GM12801 (cell line): Measurements from ENCODE around the gene SPDL1.

Experiments used
- TF ChIP-seq, protein P1 (sequence below): IDR thresholded peaks from one replicate; pipeline ENCODE4 v1.5.1; 2011; ENCODE audit warnings: control low read depth; ENCODE audit not compliant: insufficient read length; ENCODE audit errors: extremely low read depth

SPDL1 gene

DNA sequence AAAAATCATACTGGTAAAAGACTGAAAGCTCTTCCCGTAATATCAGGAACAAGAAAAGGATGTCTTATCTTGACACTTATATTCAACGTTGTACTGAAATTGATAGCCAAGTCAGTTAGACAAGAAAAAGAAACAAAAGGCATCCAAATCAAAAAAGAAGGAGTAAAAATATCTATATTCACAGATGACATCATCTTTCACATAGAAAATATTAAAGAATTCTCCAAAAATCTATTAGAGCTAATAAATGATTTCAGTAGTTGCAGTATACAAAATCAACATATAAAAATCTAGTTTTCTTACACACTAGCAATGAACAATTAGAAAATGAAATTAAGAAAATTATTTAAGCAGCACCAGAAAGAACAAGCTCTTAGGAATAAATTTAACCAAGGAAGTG is 24.3 kb downstream of the SPDL1 start:
- TF ChIP-seq, protein P1, sequence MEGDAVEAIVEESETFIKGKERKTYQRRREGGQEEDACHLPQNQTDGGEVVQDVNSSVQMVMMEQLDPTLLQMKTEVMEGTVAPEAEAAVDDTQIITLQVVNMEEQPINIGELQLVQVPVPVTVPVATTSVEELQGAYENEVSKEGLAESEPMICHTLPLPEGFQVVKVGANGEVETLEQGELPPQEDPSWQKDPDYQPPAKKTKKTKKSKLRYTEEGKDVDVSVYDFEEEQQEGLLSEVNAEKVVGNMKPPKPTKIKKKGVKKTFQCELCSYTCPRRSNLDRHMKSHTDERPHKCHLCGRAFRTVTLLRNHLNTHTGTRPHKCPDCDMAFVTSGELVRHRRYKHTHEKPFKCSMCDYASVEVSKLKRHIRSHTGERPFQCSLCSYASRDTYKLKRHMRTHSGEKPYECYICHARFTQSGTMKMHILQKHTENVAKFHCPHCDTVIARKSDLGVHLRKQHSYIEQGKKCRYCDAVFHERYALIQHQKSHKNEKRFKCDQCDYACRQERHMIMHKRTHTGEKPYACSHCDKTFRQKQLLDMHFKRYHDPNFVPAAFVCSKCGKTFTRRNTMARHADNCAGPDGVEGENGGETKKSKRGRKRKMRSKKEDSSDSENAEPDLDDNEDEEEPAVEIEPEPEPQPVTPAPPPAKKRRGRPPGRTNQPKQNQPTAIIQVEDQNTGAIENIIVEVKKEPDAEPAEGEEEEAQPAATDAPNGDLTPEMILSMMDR = no peak

DNA sequence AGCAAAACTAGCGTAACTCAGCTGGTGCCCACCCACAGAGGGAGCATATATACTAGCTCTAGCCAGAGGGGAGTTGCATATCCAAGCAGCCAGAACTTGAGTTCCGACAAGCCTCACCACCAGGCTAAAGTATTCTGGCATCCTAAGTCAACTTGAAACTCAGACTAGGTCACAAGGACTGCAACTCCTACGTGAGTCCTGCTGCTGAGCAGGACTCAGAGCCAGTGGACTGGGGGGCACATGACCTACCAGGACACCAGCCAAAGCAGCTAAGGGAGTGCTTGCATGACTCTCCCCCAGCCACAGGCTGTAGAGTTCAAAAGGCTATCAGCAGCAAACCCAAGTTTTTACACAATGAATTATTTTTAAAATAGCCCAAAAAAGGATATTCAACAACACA is 26.1 kb downstream of the SPDL1 start:
- TF ChIP-seq, protein P1 = no peak

DNA sequence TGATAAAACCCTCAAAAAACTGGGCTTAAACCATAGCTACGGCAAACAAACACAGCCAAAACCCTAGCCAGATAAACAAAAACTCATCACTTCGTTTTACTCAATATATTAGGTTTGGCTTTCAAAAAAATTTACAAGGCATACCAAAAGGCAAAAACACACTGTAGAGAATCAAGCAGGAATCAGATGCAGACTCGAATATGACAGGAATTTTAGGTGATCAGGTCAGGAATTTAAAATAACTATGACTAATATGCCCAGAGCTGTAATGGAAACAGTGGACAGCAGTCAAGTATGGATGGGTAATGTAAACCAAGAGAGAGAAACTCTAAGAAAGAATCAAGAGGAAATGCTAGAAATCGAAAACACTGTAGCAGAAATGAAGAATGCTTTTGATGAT is 27.0 kb downstream of the SPDL1 start:
- TF ChIP-seq, protein P1 = no peak

DNA sequence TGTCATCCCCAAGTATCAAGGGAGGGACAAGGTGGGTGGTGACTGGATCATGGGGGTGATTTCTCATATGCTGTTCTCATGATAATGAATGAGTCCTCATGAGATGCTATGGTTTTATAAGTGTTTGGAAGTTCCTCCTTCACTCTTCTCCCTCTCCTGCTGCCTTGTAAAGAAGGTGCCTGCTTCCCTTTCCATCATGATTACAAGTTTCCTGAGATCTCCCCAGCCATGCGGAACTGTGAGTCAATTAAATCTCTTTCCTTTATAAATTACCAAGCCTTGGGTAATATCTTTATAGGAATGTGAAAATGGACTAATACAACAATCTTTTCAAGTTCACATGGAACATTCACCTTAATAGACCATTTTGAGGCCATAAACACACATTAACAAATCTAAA is 32.0 kb downstream of the SPDL1 start:
- TF ChIP-seq, protein P1 = no peak

DNA sequence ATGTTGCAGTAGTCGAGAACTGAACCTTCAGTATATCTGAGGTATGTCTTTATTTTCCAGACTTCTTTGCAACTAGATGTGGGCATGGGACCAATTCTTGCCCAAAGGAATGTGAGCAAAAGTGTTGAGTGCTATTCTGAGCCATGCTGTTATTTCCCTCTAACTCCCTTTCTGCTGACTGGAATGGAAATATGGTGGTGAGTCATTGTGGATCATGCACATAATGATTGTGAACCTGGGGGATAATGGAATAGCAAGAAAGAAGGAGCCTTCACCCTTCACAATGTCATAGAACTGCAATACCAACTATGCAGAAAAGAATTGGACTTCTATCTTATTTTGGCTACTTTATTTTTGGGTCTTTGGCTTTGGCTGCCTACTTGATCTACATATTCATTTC is 43.2 kb downstream of the SPDL1 start:
- TF ChIP-seq, protein P1 = no peak

DNA sequence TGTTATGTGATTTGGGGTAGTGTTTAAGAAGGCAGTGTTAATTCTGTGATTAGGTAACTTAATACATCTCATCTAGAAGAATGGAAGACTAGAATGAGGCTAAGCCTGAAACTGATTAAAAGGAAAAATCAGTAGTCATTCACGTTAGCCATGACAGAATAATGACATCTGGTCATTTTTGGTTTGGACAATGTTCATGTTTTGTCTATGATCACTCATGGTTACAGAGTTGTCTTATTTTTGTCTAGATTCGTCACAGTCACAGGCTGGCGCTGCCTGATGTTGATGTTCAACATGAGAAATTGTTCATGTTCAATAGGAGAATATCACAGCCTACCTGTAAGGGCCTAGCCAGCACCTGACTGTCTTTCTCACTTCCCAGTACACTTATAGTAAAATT is 44.0 kb downstream of the SPDL1 start:
- TF ChIP-seq, protein P1 = no peak

DNA sequence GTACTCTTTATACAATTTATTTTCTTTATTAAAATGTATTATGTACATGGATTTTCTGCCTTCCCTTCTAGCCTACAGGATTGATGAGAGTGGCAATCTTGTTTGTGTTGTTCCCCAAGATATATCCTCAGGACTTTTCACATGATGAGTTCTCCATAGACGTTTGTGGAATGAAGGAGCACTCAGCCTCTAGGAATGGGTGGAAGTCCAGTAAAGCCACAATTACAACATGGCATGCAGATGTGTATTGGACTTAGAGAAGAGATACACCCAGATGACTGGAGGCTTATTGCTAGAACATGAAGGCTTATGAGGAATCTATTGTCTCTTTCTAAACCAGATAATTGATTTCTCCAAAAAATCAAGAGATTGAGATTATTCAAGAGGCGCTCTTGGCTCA is 45.3 kb downstream of the SPDL1 start:
- TF ChIP-seq, protein P1 = no peak
